Mesenchymal stem cell (in vitro differentiated cells and primary cell): ENCODE measurements around the gene ZNF541.
A peak's percentile ranks its signal among the peaks of the same experiment; 100 is the strongest.

Experiments used
- DNase-seq: peaks from one replicate; pipeline ENCODE4 v3.0.0-alpha.2; 2013
- H2AFZ ChIP-seq: one replicate; pipeline ENCODE4 v1.6.1; 2013; ENCODE audit warnings: low read depth, mild to moderate bottlenecking, control low read depth, inconsistent platforms, low read length, moderate library complexity
- H2AK5ac ChIP-seq: 2 replicates; pipeline ENCODE4 v1.6.1; 2013; ENCODE audit warnings: low read length, moderate library complexity, mild to moderate bottlenecking, inconsistent platforms; ENCODE audit not compliant: severe bottlenecking
- H2BK120ac ChIP-seq: one replicate; pipeline ENCODE4 v1.6.1; 2013; ENCODE audit warnings: low read depth, mild to moderate bottlenecking, inconsistent platforms, low read length, moderate library complexity
- H2BK12ac ChIP-seq, 2 experiments: one replicate each; pipeline ENCODE4 v1.6.1; 2013; ENCODE audit warnings: inconsistent platforms in 2 of 2, low read length in 2 of 2, mild to moderate bottlenecking in 2 of 2, moderate library complexity in 2 of 2, control low read depth in 1 of 2
- H2BK15ac ChIP-seq: one replicate; pipeline ENCODE4 v1.6.1; 2013; ENCODE audit warnings: mild to moderate bottlenecking, low read depth, inconsistent platforms; ENCODE audit not compliant: poor library complexity, severe bottlenecking
- H2BK5ac ChIP-seq: 2 replicates; pipeline ENCODE4 v1.6.1; 2013; ENCODE audit warnings: low read depth, mild to moderate bottlenecking, low read length, control low read depth, inconsistent platforms; ENCODE audit not compliant: poor library complexity, severe bottlenecking
- H3K14ac ChIP-seq, 2 experiments: one replicate each; pipeline ENCODE4 v1.6.1; 2013; ENCODE audit warnings: inconsistent platforms in 2 of 2, low read length in 2 of 2, control low read depth in 1 of 2, mild to moderate bottlenecking in 1 of 2, moderate library complexity in 1 of 2
- H3K18ac ChIP-seq, 2 experiments: one replicate each; pipeline ENCODE4 v1.6.1; 2013; ENCODE audit warnings: inconsistent platforms in 2 of 2, low read length in 2 of 2, control low read depth in 1 of 2, low read depth in 1 of 2, mild to moderate bottlenecking in 1 of 2
- H3K23ac ChIP-seq, 2 experiments: one replicate each; pipeline ENCODE4 v1.6.1; 2013; ENCODE audit warnings: inconsistent platforms in 2 of 2, low read length in 2 of 2, mild to moderate bottlenecking in 2 of 2, moderate library complexity in 2 of 2, control low read depth in 1 of 2
- H3K27ac ChIP-seq: 2 replicates; pipeline ENCODE4 v1.5.1; 2013; ENCODE audit warnings: mild to moderate bottlenecking, moderate library complexity, low read length, control low read depth, inconsistent platforms; ENCODE audit not compliant: poor library complexity, severe bottlenecking
- H3K27me3 ChIP-seq, 2 experiments: 2 replicates each; pipeline versions ENCODE4 v1.6.1 to v1.7.0; 2013; ENCODE audit warnings: low read length in 2 of 2, mild to moderate bottlenecking in 2 of 2, moderate library complexity in 2 of 2, control low read depth in 1 of 2, inconsistent platforms in 1 of 2; ENCODE audit not compliant: control insufficient read depth in 1 of 2, insufficient read depth in 1 of 2
- H3K36me3 ChIP-seq, 2 experiments: 2 replicates each; pipeline versions ENCODE4 v1.6.1 to v1.7.0; 2013; ENCODE audit warnings: low read length in 2 of 2, control low read depth in 1 of 2, inconsistent platforms in 1 of 2, low read depth in 1 of 2, mild to moderate bottlenecking in 1 of 2; ENCODE audit not compliant: insufficient read depth in 2 of 2, control insufficient read depth in 1 of 2
- H3K4ac ChIP-seq, 2 experiments: one replicate each; pipeline ENCODE4 v1.6.1; 2013; ENCODE audit warnings: inconsistent platforms in 2 of 2, low read length in 2 of 2, mild to moderate bottlenecking in 2 of 2, moderate library complexity in 2 of 2, control low read depth in 1 of 2, low read depth in 1 of 2
- H3K4me1 ChIP-seq: 2 replicates; pipeline ENCODE4 v1.6.1; 2013; ENCODE audit warnings: low read depth, low read length, control low read depth; ENCODE audit not compliant: control insufficient read depth, insufficient read depth
- H3K4me2 ChIP-seq: 2 replicates; pipeline ENCODE4 v1.6.1; 2013; ENCODE audit warnings: low read length, mild to moderate bottlenecking, inconsistent platforms; ENCODE audit not compliant: poor library complexity, severe bottlenecking
- H3K4me3 ChIP-seq, 2 experiments: 2 replicates each; pipeline versions ENCODE4 v1.5.1 to v1.7.0; 2013; ENCODE audit warnings: low read length in 2 of 2, mild to moderate bottlenecking in 2 of 2, control low read depth in 1 of 2, low read depth in 1 of 2; ENCODE audit not compliant: insufficient read depth in 1 of 2
- H3K79me1 ChIP-seq: replicated peaks from 2 replicates; pipeline ENCODE4 v1.6.1; 2013; ENCODE audit warnings: mild to moderate bottlenecking, control low read depth, low read length, inconsistent platforms; ENCODE audit not compliant: poor library complexity, severe bottlenecking
- H3K9ac ChIP-seq: 2 replicates; pipeline ENCODE4 v1.7.0; 2013; ENCODE audit warnings: mild to moderate bottlenecking, low read length, moderate library complexity
- H3K9me3 ChIP-seq: 2 replicates; pipeline ENCODE4 v1.7.0; 2013; ENCODE audit warnings: mild to moderate bottlenecking, low read length; ENCODE audit not compliant: control insufficient read depth
- H4K8ac ChIP-seq: one replicate; pipeline ENCODE4 v1.6.1; 2013; ENCODE audit warnings: inconsistent platforms, mild to moderate bottlenecking, low read length, moderate library complexity
- H4K91ac ChIP-seq: one replicate; pipeline ENCODE4 v1.6.1; 2013; ENCODE audit warnings: mild to moderate bottlenecking, low read length, inconsistent platforms
- WGBS: methylation state at CpG from one replicate; pipeline ENCODE4 v1.1.7; 2013; ENCODE audit warnings: mixed read lengths; 5-methylcytosine and 5-hydroxymethylcytosine counted together

The ZNF541 gene

DNA sequence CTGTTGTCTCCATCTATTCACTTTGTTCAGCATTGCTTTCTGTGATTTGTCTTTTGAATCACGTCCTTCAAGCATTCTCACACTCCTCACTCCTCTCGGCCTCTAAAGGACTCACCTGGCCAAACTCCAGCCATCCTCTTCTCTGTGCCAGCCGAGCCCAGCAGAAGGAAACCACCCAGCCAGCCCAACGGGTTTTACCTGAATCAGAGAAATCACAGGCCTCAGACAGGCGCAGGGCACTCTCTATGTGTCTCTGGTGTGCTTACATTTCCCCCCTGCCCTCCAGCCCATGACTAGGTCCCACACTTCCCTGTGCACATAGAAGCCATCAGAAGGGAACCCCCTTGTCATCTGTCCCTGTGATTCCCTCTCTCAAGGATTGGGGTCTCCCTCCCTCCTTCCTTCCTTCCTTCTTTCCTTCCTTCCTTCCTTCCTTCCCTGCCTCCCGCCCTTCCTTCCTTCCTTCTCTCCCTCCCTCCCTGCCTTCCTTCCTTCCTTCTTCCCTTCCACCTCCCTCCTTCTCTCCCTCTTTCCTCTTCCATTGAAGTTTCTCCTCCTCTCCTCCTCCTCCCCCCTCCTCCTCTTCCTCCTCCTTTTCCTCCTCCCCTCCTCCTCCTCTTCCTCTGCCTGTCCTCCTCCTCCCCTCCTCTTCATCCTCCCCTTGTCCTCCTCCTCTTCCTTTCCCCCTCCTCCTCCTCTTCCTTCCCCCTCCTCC is 8.8 kb upstream of the ZNF541 start:
- Histone ChIP-seq H2AFZ (no peak overlapping the region), H3K18ac (peak overlapping the region; percentile 58 to 81), H2BK12ac (peak overlapping the region; percentile 40 to 59), H3K9me3 (peaks cover 3% of the 10 kb centered on the region), H3K27ac (no peak overlapping the region), H3K9ac (peak overlapping the region; percentile 69), H2AK5ac (no peak overlapping the region), H3K27me3 (no peaks in the 10 kb centered on the region), H3K4ac (no peak overlapping the region), H2BK15ac (no peak overlapping the region), H3K4me3 (peak overlapping the region in 1 of 2 experiments; percentile 54), H4K91ac (no peak overlapping the region), H3K36me3 (no peaks in the 10 kb centered on the region), H3K4me2 (no peak overlapping the region), H2BK5ac (no peak overlapping the region), H3K79me1 (no peaks in the 10 kb centered on the region), H4K8ac (no peak overlapping the region), H3K14ac (peak overlapping the region in 1 of 2 experiments; percentile 9), H2BK120ac (peak overlapping the region; percentile 29), H3K4me1 (peaks cover 3% of the 10 kb centered on the region), H3K23ac (peak overlapping the region in 1 of 2 experiments; percentile 17)
- no peak for DNase-seq
- WGBS: 80% methylated on average over 6 of the region's 6 CpGs

DNA sequence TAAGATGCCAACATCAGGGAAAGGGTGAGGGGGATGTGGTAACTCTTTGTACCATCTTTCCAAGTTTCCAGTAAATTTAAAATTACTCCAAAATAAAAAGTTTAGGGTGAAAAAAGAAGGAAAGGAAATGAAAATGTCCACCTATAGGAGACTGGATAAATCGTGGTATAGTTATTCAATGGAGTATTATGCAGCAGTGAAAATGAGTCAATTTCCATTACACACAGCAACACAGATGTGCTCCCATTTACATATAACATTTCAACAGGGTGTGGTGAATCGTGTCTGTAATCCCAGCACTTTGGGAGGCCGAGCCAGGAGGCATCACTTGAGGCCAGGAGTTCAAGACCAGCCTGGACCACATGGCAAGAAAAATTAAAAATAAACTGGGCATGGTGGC is 7.4 kb upstream of the ZNF541 start:
- H3K9me3 ChIP-seq: no peaks in the 10 kb centered on the region
- H3K4me2 ChIP-seq: no peak overlapping the region
- no peak overlapping the region for H3K27ac ChIP-seq
- H2BK5ac ChIP-seq: no peak overlapping the region
- 73% methylated on average over 2 of the region's 3 CpGs for WGBS
- no peak overlapping the region for H3K14ac ChIP-seq
- no peak overlapping the region for H2BK15ac ChIP-seq
- H3K27me3 ChIP-seq: no peaks in the 10 kb centered on the region
- H3K9ac ChIP-seq: no peak overlapping the region
- H2AFZ ChIP-seq: no peak overlapping the region
- H3K23ac ChIP-seq: no peak overlapping the region
- no peak overlapping the region for H2AK5ac ChIP-seq
- H3K4me1 ChIP-seq: peaks cover 3% of the 10 kb centered on the region
- no peak overlapping the region for H3K4me3 ChIP-seq
- H4K8ac ChIP-seq: no peak overlapping the region
- H4K91ac ChIP-seq: no peak overlapping the region
- no peak overlapping the region for H3K4ac ChIP-seq
- no peaks in the 10 kb centered on the region for H3K79me1 ChIP-seq
- H3K18ac ChIP-seq: no peak overlapping the region
- H3K36me3 ChIP-seq: no peaks in the 10 kb centered on the region
- no peak for DNase-seq
- no peak overlapping the region for H2BK12ac ChIP-seq
- no peak overlapping the region for H2BK120ac ChIP-seq

DNA sequence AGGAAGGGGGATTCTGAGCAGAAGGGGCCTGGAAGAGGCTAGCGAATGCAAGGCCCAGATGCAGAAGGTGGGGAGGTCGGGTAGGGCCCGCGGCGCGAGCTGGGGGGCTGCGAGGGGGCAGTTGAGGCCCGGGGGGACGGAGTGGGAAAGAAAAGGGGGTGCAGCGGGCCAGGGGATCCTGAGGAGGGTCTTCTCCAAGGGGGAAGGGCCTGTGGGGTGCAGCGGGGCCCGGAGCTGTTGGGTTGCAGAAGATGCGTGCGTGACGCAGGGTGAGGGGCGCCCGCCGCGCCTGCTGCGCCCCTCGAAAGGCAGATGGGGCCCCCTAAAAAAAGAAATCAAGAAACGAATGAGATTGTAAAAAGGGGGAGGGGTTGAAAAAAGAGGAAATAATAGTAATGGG is 313 bp downstream of the ZNF541 start:
- Histone ChIP-seq H3K14ac (no peak overlapping the region), H3K79me1 (no peaks in the 10 kb centered on the region), H3K18ac (no peak overlapping the region), H3K27ac (no peak overlapping the region), H3K9ac (no peak overlapping the region), H3K4me1 (no peaks in the 10 kb centered on the region), H3K4ac (no peak overlapping the region), H3K23ac (no peak overlapping the region), H2BK120ac (no peak overlapping the region), H3K4me2 (no peak overlapping the region), H4K8ac (no peak overlapping the region), H2AFZ (no peak overlapping the region), H3K9me3 (no peaks in the 10 kb centered on the region), H3K27me3 (peaks cover 3 to 6% of the 10 kb centered on the region in 2 experiments), H2BK12ac (no peak overlapping the region), H3K36me3 (no peaks in the 10 kb centered on the region), H4K91ac (no peak overlapping the region), H2BK5ac (peak overlapping the region; percentile 19), H2BK15ac (no peak overlapping the region), H2AK5ac (no peak overlapping the region), H3K4me3 (no peak overlapping the region)
- 94% methylated on average over 22 of the region's 22 CpGs for WGBS
- no peak for DNase-seq

DNA sequence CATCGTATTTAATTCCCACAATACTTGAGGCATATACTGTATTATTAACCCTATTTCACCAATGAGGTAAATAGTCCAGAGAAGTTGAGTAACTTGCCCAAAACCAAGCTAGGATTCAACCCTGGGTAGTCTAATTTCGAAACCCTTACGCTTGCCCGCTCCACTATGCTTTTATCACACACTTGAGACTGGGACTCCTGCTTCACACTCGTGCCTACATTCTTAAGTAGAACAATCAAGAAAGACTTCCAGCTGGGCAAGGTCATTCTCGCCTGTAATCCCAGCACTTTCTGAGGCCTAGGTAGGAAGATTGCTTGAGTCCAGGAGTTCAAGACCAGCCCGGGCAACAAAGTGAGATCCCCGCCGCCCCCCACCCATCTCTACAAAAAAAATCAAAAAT is 3.6 kb downstream of the ZNF541 start:
- H3K18ac ChIP-seq: no peak overlapping the region
- no peak for DNase-seq
- WGBS: 93% methylated on average over 8 of the region's 9 CpGs
- H3K4me2 ChIP-seq: no peak overlapping the region
- no peak overlapping the region for H2AFZ ChIP-seq
- H2BK15ac ChIP-seq: no peak overlapping the region
- H3K9ac ChIP-seq: no peak overlapping the region
- no peak overlapping the region for H4K8ac ChIP-seq
- H2BK5ac ChIP-seq: no peak overlapping the region
- no peak overlapping the region for H2BK120ac ChIP-seq
- no peaks in the 10 kb centered on the region for H3K9me3 ChIP-seq
- H3K4me1 ChIP-seq: no peaks in the 10 kb centered on the region
- peaks cover 3 to 6% of the 10 kb centered on the region in 2 experiments for H3K27me3 ChIP-seq
- H3K36me3 ChIP-seq: no peaks in the 10 kb centered on the region
- H3K79me1 ChIP-seq: no peaks in the 10 kb centered on the region
- no peak overlapping the region for H2AK5ac ChIP-seq
- no peak overlapping the region for H4K91ac ChIP-seq
- H3K4me3 ChIP-seq: no peak overlapping the region
- no peak overlapping the region for H2BK12ac ChIP-seq
- H3K27ac ChIP-seq: no peak overlapping the region
- H3K23ac ChIP-seq: no peak overlapping the region
- no peak overlapping the region for H3K4ac ChIP-seq
- H3K14ac ChIP-seq: no peak overlapping the region
